Endothelial cell (in vitro differentiated cells): ENCODE results near the gene RALGPS1. TPM values are rescaled to one million over a fixed set of nuclear protein-coding genes. Genes with fewer than 3 reads are reported as not detected.
"Not testable (repeated sequence)": the region's sequence is repeated elsewhere in the genome, so short reads cannot be mapped to it uniquely, and the experiment has no call there.

Source experiments
- DNase-seq: peaks from one replicate; pipeline ENCODE4 v3.0.0; 2021; ENCODE audit warnings: low spot score
- H3K27ac Mint-ChIP-seq: one replicate; pipeline ENCODE4 v1.8.0; 2021; ENCODE audit warnings: mixed read lengths, inconsistent platforms; ENCODE audit not compliant: unreplicated experiment
- H3K27me3 Mint-ChIP-seq: one replicate; pipeline ENCODE4 v1.8.0; 2021; ENCODE audit warnings: mild to moderate bottlenecking, moderate library complexity, mixed read lengths, inconsistent platforms; ENCODE audit not compliant: unreplicated experiment
- H3K36me3 Mint-ChIP-seq: one replicate; pipeline ENCODE4 v1.8.0; 2021; ENCODE audit warnings: mild to moderate bottlenecking, low read depth, mixed read lengths, inconsistent platforms; ENCODE audit not compliant: unreplicated experiment
- H3K4me1 Mint-ChIP-seq: one replicate; pipeline ENCODE4 v1.8.0; 2021; ENCODE audit warnings: mild to moderate bottlenecking, mixed read lengths, inconsistent platforms; ENCODE audit not compliant: unreplicated experiment
- H3K4me3 Mint-ChIP-seq: one replicate; pipeline ENCODE4 v1.8.0; 2021; ENCODE audit warnings: mild to moderate bottlenecking, mixed read lengths, inconsistent platforms; ENCODE audit not compliant: unreplicated experiment
- H3K9me3 Mint-ChIP-seq: one replicate; pipeline ENCODE4 v1.8.0; 2021; ENCODE audit warnings: mixed read lengths, inconsistent platforms; ENCODE audit not compliant: unreplicated experiment
- total RNA-seq: library from RNA; stranded (reverse); fragmentation: NEBNext Ultra II Directional; extraction: Animal tissue kit (Norgen Biotek cat#: 25700); gene quantifications from one replicate; pipeline ENCODE4 v1.2.1, GENCODE V29; 2021; ENCODE audit not compliant: unreplicated experiment
- TF ChIP-seq, protein P1 (sequence below): fragments of 200-600 bp; sonication (generic); IDR thresholded peaks from one replicate; pipeline ENCODE4 v1.5.0; 2021; ENCODE audit warnings: antibody characterized with exemption; ENCODE audit not compliant: unreplicated experiment

The RALGPS1 gene
- total RNA-seq, 1 donor from 2014 or later: 6.4 TPM

- Mint-ChIP-seq H3K9me3 (no peaks in the 10 kb centered on the region), H3K36me3 (no peaks in the 10 kb centered on the region), H3K27me3 (peaks cover 2% of the 10 kb centered on the region), H3K4me3 (no peak overlapping the region), H3K27ac (no peak overlapping the region), H3K4me1 (peaks cover 3% of the 10 kb centered on the region)
- DNase-seq: no peak
- TF ChIP-seq, protein P1, sequence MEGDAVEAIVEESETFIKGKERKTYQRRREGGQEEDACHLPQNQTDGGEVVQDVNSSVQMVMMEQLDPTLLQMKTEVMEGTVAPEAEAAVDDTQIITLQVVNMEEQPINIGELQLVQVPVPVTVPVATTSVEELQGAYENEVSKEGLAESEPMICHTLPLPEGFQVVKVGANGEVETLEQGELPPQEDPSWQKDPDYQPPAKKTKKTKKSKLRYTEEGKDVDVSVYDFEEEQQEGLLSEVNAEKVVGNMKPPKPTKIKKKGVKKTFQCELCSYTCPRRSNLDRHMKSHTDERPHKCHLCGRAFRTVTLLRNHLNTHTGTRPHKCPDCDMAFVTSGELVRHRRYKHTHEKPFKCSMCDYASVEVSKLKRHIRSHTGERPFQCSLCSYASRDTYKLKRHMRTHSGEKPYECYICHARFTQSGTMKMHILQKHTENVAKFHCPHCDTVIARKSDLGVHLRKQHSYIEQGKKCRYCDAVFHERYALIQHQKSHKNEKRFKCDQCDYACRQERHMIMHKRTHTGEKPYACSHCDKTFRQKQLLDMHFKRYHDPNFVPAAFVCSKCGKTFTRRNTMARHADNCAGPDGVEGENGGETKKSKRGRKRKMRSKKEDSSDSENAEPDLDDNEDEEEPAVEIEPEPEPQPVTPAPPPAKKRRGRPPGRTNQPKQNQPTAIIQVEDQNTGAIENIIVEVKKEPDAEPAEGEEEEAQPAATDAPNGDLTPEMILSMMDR: no peak
Measured at GRCh38 chr9:127142931-127143464, 228.4 kb downstream of the RALGPS1 start.

DNA sequence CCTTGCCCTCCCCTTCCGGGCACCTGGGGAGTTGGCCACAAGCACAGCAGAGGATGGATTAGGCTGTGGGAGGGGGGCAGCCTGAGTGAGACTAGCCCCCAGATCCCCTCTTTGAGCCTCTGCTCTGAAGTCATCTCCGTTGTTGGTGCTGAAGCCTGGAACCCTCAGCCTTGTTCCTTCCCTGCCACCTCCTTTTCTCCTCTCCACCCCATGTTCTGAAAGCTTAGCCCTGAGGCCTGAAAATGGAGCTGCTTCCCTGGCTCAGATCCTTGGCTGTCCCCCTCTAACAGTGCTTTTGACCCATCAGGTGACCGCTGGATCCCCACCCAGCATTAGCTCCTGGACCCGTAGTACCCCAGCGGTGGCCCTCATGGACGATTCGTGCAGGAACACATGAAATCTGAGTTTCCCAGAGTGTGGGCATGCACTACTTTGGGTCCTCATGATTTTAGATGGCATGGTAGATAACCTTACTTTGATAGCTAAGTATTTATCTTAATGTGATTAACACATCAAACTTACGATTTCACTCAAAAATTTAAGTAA is 229.4 kb downstream of the RALGPS1 start:
- H3K27me3 Mint-ChIP-seq: peaks cover under 1% of the 10 kb centered on the region
- no peak overlapping the region for H3K27ac Mint-ChIP-seq
- DNase-seq: no peak
- H3K9me3 Mint-ChIP-seq: no peaks in the 10 kb centered on the region
- H3K4me3 Mint-ChIP-seq: no peak overlapping the region
- H3K36me3 Mint-ChIP-seq: no peaks in the 10 kb centered on the region
- TF ChIP-seq, protein P1: no peak
- peaks cover 3% of the 10 kb centered on the region for H3K4me1 Mint-ChIP-seq

GRCh38 chr9:127144670-127145445 is 230.3 kb downstream of the RALGPS1 start:
- H3K9me3 Mint-ChIP-seq: no peaks in the 10 kb centered on the region
- no peak overlapping the region for H3K4me3 Mint-ChIP-seq
- no peak overlapping the region for H3K27ac Mint-ChIP-seq
- DNase-seq: no peak
- peaks cover 3% of the 10 kb centered on the region for H3K4me1 Mint-ChIP-seq
- TF ChIP-seq, protein P1: no peak
- H3K27me3 Mint-ChIP-seq: peaks cover 3% of the 10 kb centered on the region
- no peaks in the 10 kb centered on the region for H3K36me3 Mint-ChIP-seq

- not testable (repeated sequence) for H3K36me3 Mint-ChIP-seq, H3K4me3 Mint-ChIP-seq, DNase-seq, H3K9me3 Mint-ChIP-seq, H3K27me3 Mint-ChIP-seq, H3K4me1 Mint-ChIP-seq, H3K27ac Mint-ChIP-seq
Measured at GRCh38 chr9:127146841-127147240, 232.3 kb downstream of the RALGPS1 start.

- Mint-ChIP-seq H3K9me3 (no peaks in the 10 kb centered on the region), H3K36me3 (no peaks in the 10 kb centered on the region), H3K4me1 (peaks cover 2% of the 10 kb centered on the region), H3K27me3 (peaks cover 3% of the 10 kb centered on the region), H3K27ac (no peak overlapping the region), H3K4me3 (no peak overlapping the region)
- TF ChIP-seq, protein P1: no peak
- DNase-seq: no peak
Measured at GRCh38 chr9:127147251-127147650, 232.7 kb downstream of the RALGPS1 start.
